IMR-90 (cell line): ENCODE data around the gene COL25A1. TPM values are rescaled to one million over a fixed set of nuclear protein-coding genes. Genes with fewer than 3 reads are reported as not detected.

Source experiments
- ATAC-seq: fragments of 200-7000 bp; cut with Tn5 transposase; 2 replicates; pipeline ENCODE4 v1.9.1; 2020; ENCODE audit warnings: low read depth, mild to moderate bottlenecking, moderate library complexity
- BruUV-seq: library from RNA; stranded (reverse); fragments of 400-500 nt; replicated peaks from 2 replicates; lab custom pipeline; 2021; lab: Mats Ljungman, UMichigan
- CTCF ChIA-PET: fragments of 300-600 bp; formaldehyde crosslinking; extraction: SDS; loops from one replicate; lab custom pipeline; 2021; ENCODE audit warnings: antibody characterized with exemption; lab: Yijun Ruan, JAX
- POLR2A ChIA-PET: fragments of 300-600 bp; sonication (Branson Sonifier 250); formaldehyde crosslinking; loops from one replicate; lab custom pipeline; 2022; ENCODE audit warnings: antibody characterized with exemption; ENCODE audit not compliant: unreplicated experiment; lab: Charles Lee
- DNase-seq: peaks from one replicate; pipeline ENCODE4 v3.0.0; 2013
- H2AFZ ChIP-seq: replicated peaks from 2 replicates; pipeline ENCODE3; 2013; ENCODE audit warnings: low read length, mild to moderate bottlenecking; ENCODE audit not compliant: poor library complexity
- H2AK5ac ChIP-seq: 2 replicates; pipeline ENCODE4 v1.6.1; 2013; ENCODE audit warnings: low read depth, low read length, inconsistent platforms
- H2AK9ac ChIP-seq: replicated peaks from 2 replicates; pipeline ENCODE3; 2013; ENCODE audit warnings: mild to moderate bottlenecking, low read depth, low read length, moderate library complexity; ENCODE audit not compliant: poor library complexity
- H2BK120ac ChIP-seq: 2 replicates; pipeline ENCODE4 v1.6.1; 2013; ENCODE audit warnings: low read depth, low read length, inconsistent platforms
- H2BK15ac ChIP-seq: 3 replicates; pipeline ENCODE4 v1.6.1; 2013; ENCODE audit warnings: low read depth, low read length, inconsistent platforms
- H2BK20ac ChIP-seq: 2 replicates; pipeline ENCODE4 v1.6.1; 2013; ENCODE audit warnings: low read depth, mild to moderate bottlenecking, inconsistent platforms, low read length, moderate library complexity
- H2BK5ac ChIP-seq: 2 replicates; pipeline ENCODE4 v1.6.1; 2013; ENCODE audit warnings: mild to moderate bottlenecking, low read depth, low read length, inconsistent platforms; ENCODE audit not compliant: poor library complexity, severe bottlenecking
- H3K14ac ChIP-seq: replicated peaks from 2 replicates; pipeline ENCODE4 v1.6.1; 2013; ENCODE audit warnings: low read depth, low read length, inconsistent platforms
- H3K18ac ChIP-seq: 2 replicates; pipeline ENCODE4 v1.6.1; 2013; ENCODE audit warnings: low read depth, low read length, control low read depth
- H3K23ac ChIP-seq: 2 replicates; pipeline ENCODE4 v1.6.1; 2013; ENCODE audit warnings: low read depth, low read length, inconsistent platforms
- H3K27ac ChIP-seq: 2 replicates; pipeline ENCODE4 v1.5.1; 2013; ENCODE audit warnings: mild to moderate bottlenecking, control low read depth, low read length; ENCODE audit not compliant: insufficient read depth
- H3K27me3 ChIP-seq: 2 replicates; pipeline ENCODE4 v1.6.1; 2013; ENCODE audit warnings: low read length; ENCODE audit not compliant: control insufficient read depth, insufficient read depth
- H3K36me3 ChIP-seq: 2 replicates; pipeline ENCODE4 v1.6.1; 2013; ENCODE audit warnings: low read length, mixed read lengths; ENCODE audit not compliant: control insufficient read depth, insufficient read depth
- H3K4ac ChIP-seq: 2 replicates; pipeline ENCODE4 v1.6.1; 2013; ENCODE audit warnings: low read depth, low read length, inconsistent platforms
- H3K4me1 ChIP-seq: 2 replicates; pipeline ENCODE4 v1.6.1; 2013; ENCODE audit warnings: low read length, mixed read lengths; ENCODE audit not compliant: control insufficient read depth, insufficient read depth
- H3K4me2 ChIP-seq: 2 replicates; pipeline ENCODE4 v1.6.1; 2013; ENCODE audit warnings: low read depth, mild to moderate bottlenecking, control low read depth, low read length, moderate library complexity
- H3K4me3 ChIP-seq: 2 replicates; pipeline ENCODE4 v1.5.1; 2013; ENCODE audit warnings: low read depth, mild to moderate bottlenecking, control low read depth, low read length, moderate library complexity; ENCODE audit not compliant: insufficient read depth
- H3K56ac ChIP-seq: 2 replicates; pipeline ENCODE4 v1.6.1; 2013; ENCODE audit warnings: low read length, inconsistent platforms; ENCODE audit not compliant: insufficient read depth; ENCODE audit errors: extremely low read depth
- H3K79me1 ChIP-seq, 2 experiments: 2 replicates each; pipeline ENCODE4 v1.6.1; 2013; ENCODE audit warnings: low read length in 2 of 2, inconsistent platforms in 1 of 2, low read depth in 1 of 2
- H3K9ac ChIP-seq: 2 replicates; pipeline ENCODE4 v1.6.1; 2013; ENCODE audit warnings: low read depth, low read length, control low read depth
- H3K9me1 ChIP-seq: 2 replicates; pipeline ENCODE4 v1.6.1; 2013; ENCODE audit warnings: low read length, inconsistent platforms; ENCODE audit not compliant: insufficient read depth
- H3K9me3 ChIP-seq: 2 replicates; pipeline ENCODE4 v1.6.1; 2013; ENCODE audit warnings: low read length; ENCODE audit not compliant: control insufficient read depth, insufficient read depth
- H4K20me1 ChIP-seq: 2 replicates; pipeline ENCODE4 v1.6.1; 2013; ENCODE audit warnings: low read length, inconsistent platforms; ENCODE audit not compliant: insufficient read depth
- H4K5ac ChIP-seq: 2 replicates; pipeline ENCODE4 v1.6.1; 2013; ENCODE audit warnings: mild to moderate bottlenecking, low read depth, low read length, control low read depth
- H4K8ac ChIP-seq, 2 experiments: 2 replicates each; pipeline ENCODE4 v1.6.1; 2013; ENCODE audit warnings: low read depth in 2 of 2, low read length in 2 of 2, control low read depth in 1 of 2, inconsistent platforms in 1 of 2
- H4K91ac ChIP-seq: 2 replicates; pipeline ENCODE4 v1.6.1; 2013; ENCODE audit warnings: low read depth, low read length, inconsistent platforms; ENCODE audit not compliant: insufficient read depth
- CEBPB ChIP-seq: IDR thresholded peaks from 2 replicates; pipeline ENCODE4 v1.6.1; 2012; ENCODE audit warnings: low read depth, low read length, improper control_type of control experiment
- ELK1 ChIP-seq: fragments of 150-350 bp; IDR thresholded peaks from 2 replicates; pipeline ENCODE4 v1.6.1; 2016; ENCODE audit warnings: low read depth, mild to moderate bottlenecking, low read length, moderate library complexity, borderline replicate concordance
- FOS ChIP-seq: fragments of 150-350 bp; IDR thresholded peaks from 2 replicates; pipeline ENCODE4 v1.6.1; 2016; ENCODE audit warnings: low read depth, low read length
- MAFK ChIP-seq: IDR thresholded peaks from 2 replicates; pipeline ENCODE4 v1.6.1; 2012; ENCODE audit warnings: low read depth, low read length, improper control_type of control experiment
- MAZ ChIP-seq: IDR thresholded peaks from 2 replicates; pipeline ENCODE4 v1.6.1; 2012; ENCODE audit warnings: low read depth, mild to moderate bottlenecking, low read length, improper control_type of control experiment, moderate library complexity, borderline replicate concordance
- MXI1 ChIP-seq: IDR thresholded peaks from 2 replicates; pipeline ENCODE4 v1.6.1; 2012; ENCODE audit warnings: low read depth, mild to moderate bottlenecking, low read length, moderate library complexity, borderline replicate concordance
- NFE2L2 ChIP-seq: fragments of 150-350 bp; IDR thresholded peaks from 2 replicates; pipeline ENCODE4 v1.6.1; 2016; ENCODE audit warnings: low read depth, mild to moderate bottlenecking, low read length
- POLR2A ChIP-seq: IDR thresholded peaks from 2 replicates; pipeline ENCODE4 v1.6.1; 2012; ENCODE audit warnings: mild to moderate bottlenecking, low read depth, low read length
- RAD21 ChIP-seq: IDR thresholded peaks from 2 replicates; pipeline ENCODE4 v1.6.1; 2012; ENCODE audit warnings: low read length, improper control_type of control experiment
- RCOR1 ChIP-seq: IDR thresholded peaks from 2 replicates; pipeline ENCODE4 v1.6.1; 2012; ENCODE audit warnings: mild to moderate bottlenecking, low read length, improper control_type of control experiment; ENCODE audit not compliant: insufficient replicate concordance
- RFX5 ChIP-seq: IDR thresholded peaks from 2 replicates; pipeline ENCODE4 v1.8.0; 2012; ENCODE audit warnings: low read depth, mild to moderate bottlenecking, low read length, moderate library complexity
- USF2 ChIP-seq: fragments of 150-350 bp; IDR thresholded peaks from 2 replicates; pipeline ENCODE4 v1.6.1; 2017; ENCODE audit warnings: mild to moderate bottlenecking, antibody characterized with exemption, low read length, low read depth
- WGBS, 2 experiments: methylation state at CpG; one replicate each; pipeline versions ENCODE4 v1.1.5 to v1.1.7; 2013; ENCODE audit warnings: missing lambda C conversion rate in 2 of 2; ENCODE audit not compliant: insufficient read length in 1 of 2; ENCODE audit errors: extremely low coverage in 2 of 2; 5-methylcytosine and 5-hydroxymethylcytosine counted together
- dilution Hi-C: fragments of 300-500 bp; cut with HindIII; formaldehyde crosslinking; loops from one replicate; pipeline ENCODE4 v1.14.3; 2018; ENCODE audit warnings: low sequenced_read_pairs; ENCODE audit not compliant: unreplicated experiment
- in situ Hi-C: fragments of 300-500 bp; cut with MboI; formaldehyde crosslinking; loops from 3 replicates; pipeline ENCODE4 v1.14.3; 2019; ENCODE audit warnings: low sequenced_read_pairs, inconsistent platforms, mixed read lengths
- intact Hi-C: fragments of 100-400 bp; cut with micrococcal nuclease; formaldehyde crosslinking; loops from 2 replicates; pipeline ENCODE4 v1.10.0; 2022
- polyA plus RNA-seq, 3 experiments: library from polyadenylated mRNA; depleted of rRNA; stranded (reverse); fragments of >200 nt; gene quantifications; 2 replicates each; pipeline ENCODE4 v1.2.3, GENCODE V29; 2012; ENCODE audit warnings: low replicate concordance in 1 of 3
- total RNA-seq: library from RNA; depleted of rRNA; stranded (reverse); fragments of >200 nt; gene quantifications from 2 replicates; pipeline ENCODE4 v1.2.3, GENCODE V29; 2012

Gene COL25A1
- total and polyA plus RNA-seq, 2 of the 4 experiments (the other 2 are of a cell fraction) = under 0.01 to 0.05 TPM

- no peak for TF ChIP-seq RCOR1
- TF ChIP-seq FOS = no peak
- no peak for TF ChIP-seq MXI1
- TF ChIP-seq RFX5 = no peak
- no peak for TF ChIP-seq ELK1
- no peak for TF ChIP-seq MAZ
- TF ChIP-seq CEBPB = no peak
- TF ChIP-seq MAFK = no peak
- no peak for TF ChIP-seq POLR2A
- TF ChIP-seq RAD21 = no peak
- TF ChIP-seq NFE2L2 = no peak
- no peak for TF ChIP-seq USF2
- Histone ChIP-seq H3K27ac (no peak overlapping the region), H2AFZ (no peak overlapping the region), H3K9ac (no peak overlapping the region), H3K36me3 (no peaks in the 10 kb centered on the region), H3K9me1 (no peaks in the 10 kb centered on the region), H3K18ac (no peak overlapping the region), H3K14ac (no peak overlapping the region), H3K27me3 (peaks cover 1% of the 10 kb centered on the region; the same call in 1 of the 2 replicates), H2BK120ac (no peak overlapping the region), H4K8ac (no peak overlapping the region), H3K56ac (no peak overlapping the region), H4K5ac (no peak overlapping the region), H3K4ac (no peak overlapping the region), H3K79me1 (no peaks in the 10 kb centered on the region), H4K91ac (no peak overlapping the region), H3K4me3 (no peak overlapping the region), H3K4me1 (no peaks in the 10 kb centered on the region), H2AK9ac (no peak overlapping the region), H3K23ac (no peak overlapping the region), H2BK5ac (no peak overlapping the region), H2BK20ac (no peak overlapping the region), H3K9me3 (no peaks in the 10 kb centered on the region), H2BK15ac (no peak overlapping the region), H3K4me2 (no peak overlapping the region), H4K20me1 (no peaks in the 10 kb centered on the region), H2AK5ac (no peak overlapping the region)
- ATAC-seq = no peak
- ChIA-PET CTCF (no interaction called here), POLR2A (no interaction called here)
- in situ Hi-C loops = no loop called here
- DNase-seq = no peak
- no TSS peak for BruUV-seq
- dilution Hi-C loops = no loop called here
- intact Hi-C loops = no loop called here
- 60% methylated on average over 1 of the region's 5 CpGs; no CpG with 5 or more reads in 1 of the 2 experiments for WGBS, 2 experiments
Observed at GRCh38 chr4:109191216-109191615, 111.2 kb downstream of the COL25A1 start.
